Activated T-cell treated with anti-CD3 and anti-CD28 coated beads, Interleukin-2, amount 50 U/mL, for 48 hours (primary cell): Measurements from ENCODE around the gene XAF1.
"Not testable (repeated sequence)": the region's sequence is repeated elsewhere in the genome, so short reads cannot be mapped to it uniquely, and the experiment has no call there.

Experiments
- DNase-seq, 2 experiments: peaks; one replicate each; pipeline ENCODE4 v3.0.0-alpha.2; 2020

XAF1 gene

GRCh38 chr17:6811510-6811909 lies 55.7 kb downstream of the XAF1 start:
- DNase-seq, result no peak

- DNase-seq, result no peak
Observed at GRCh38 chr17:6812295-6812694, 56.4 kb downstream of the XAF1 start.

GRCh38 chr17:6815775-6816174 lies 59.9 kb downstream of the XAF1 start:
- DNase-seq, result no peak

- not testable (repeated sequence) for DNase-seq
Observed at GRCh38 chr17:6816368-6816767, 60.5 kb downstream of the XAF1 start.

- DNase-seq, result no peak
Observed at GRCh38 chr17:6818938-6819337, 63.1 kb downstream of the XAF1 start.

- no peak for DNase-seq
Observed at GRCh38 chr17:6823011-6823442, 67.2 kb downstream of the XAF1 start.
